ENCODE measurements around the gene LCA5.
"Not testable (repeated sequence)": the region's sequence is repeated elsewhere in the genome, so short reads cannot be mapped to it uniquely, and the experiment has no call there.

The LCA5 gene

GRCh38 chr6:79536585-79536953 lies 661 bp downstream of the LCA5 start:
- no peak for DNase-seq

- not testable (repeated sequence) for DNase-seq
Measured at GRCh38 chr6:79529567-79529966, 7.7 kb downstream of the LCA5 start.

- no peak for DNase-seq
Measured at GRCh38 chr6:79526897-79527296, 10.3 kb downstream of the LCA5 start.

GRCh38 chr6:79525272-79526100 lies 11.7 kb downstream of the LCA5 start:
- DNase-seq, result no peak

- no peak for DNase-seq
Measured at GRCh38 chr6:79524065-79524464, 13.2 kb downstream of the LCA5 start.

GRCh38 chr6:79522609-79523008 lies 14.6 kb downstream of the LCA5 start:
- no peak for DNase-seq

- no peak for DNase-seq
Measured at GRCh38 chr6:79520534-79520933, 16.7 kb downstream of the LCA5 start.

- no peak for DNase-seq
Measured at GRCh38 chr6:79518842-79519241, 18.4 kb downstream of the LCA5 start.

- no peak for DNase-seq
Measured at GRCh38 chr6:79515436-79515835, 21.8 kb downstream of the LCA5 start.

- DNase-seq, result no peak
Measured at GRCh38 chr6:79513111-79513510, 24.1 kb downstream of the LCA5 start.

- no peak for DNase-seq
Measured at GRCh38 chr6:79512014-79512413, 25.2 kb downstream of the LCA5 start.

- no peak for DNase-seq
Measured at GRCh38 chr6:79510707-79511106, 26.5 kb downstream of the LCA5 start.

- no peak for DNase-seq
Measured at GRCh38 chr6:79506251-79506650, 31.0 kb downstream of the LCA5 start.

GRCh38 chr6:79504372-79504771 lies 32.9 kb downstream of the LCA5 start:
- DNase-seq, result no peak

- no peak for DNase-seq
Measured at GRCh38 chr6:79498842-79499241, 38.4 kb downstream of the LCA5 start.

- no peak for DNase-seq
Measured at GRCh38 chr6:79495246-79495645, 42.0 kb downstream of the LCA5 start.

- no peak for DNase-seq
Measured at GRCh38 chr6:79494841-79495240, 42.4 kb downstream of the LCA5 start.

- DNase-seq, result no peak
Measured at GRCh38 chr6:79470728-79471127, 66.5 kb downstream of the LCA5 start.

GRCh38 chr6:79469376-79470246 lies 67.6 kb downstream of the LCA5 start:
- DNase-seq, result no peak

- no peak for DNase-seq
Measured at GRCh38 chr6:79468587-79468986, 68.6 kb downstream of the LCA5 start.

- DNase-seq, result no peak
Measured at GRCh38 chr6:79468116-79468515, 69.1 kb downstream of the LCA5 start.

GRCh38 chr6:79467716-79468115 lies 69.5 kb downstream of the LCA5 start:
- no peak for DNase-seq

GRCh38 chr6:79466207-79466834 lies 70.9 kb downstream of the LCA5 start:
- no peak for DNase-seq

GRCh38 chr6:79465381-79465780 lies 71.8 kb downstream of the LCA5 start:
- DNase-seq, result no peak
